GM10248 (cell line): ENCODE measurements around the gene EHMT2.

Experiments
- CTCF ChIA-PET: fragments of 300-600 bp; sonication (Branson Sonifier 250); formaldehyde crosslinking; extraction: SDS; loops from one replicate; lab custom pipeline; 2021; ENCODE audit warnings: antibody characterized with exemption; lab: Yijun Ruan, JAX
- POLR2A ChIA-PET: fragments of 350-650 bp; sonication (Branson Sonifier 250); formaldehyde crosslinking; extraction: SDS; loops from one replicate; lab custom pipeline; 2020; ENCODE audit warnings: antibody characterized with exemption; lab: Yijun Ruan, JAX
- DNase-seq: peaks from one replicate; pipeline ENCODE4 v3.0.0; 2012; ENCODE audit errors: extremely low spot score
- TF ChIP-seq, protein P1 (sequence below): IDR thresholded peaks from 2 replicates; pipeline ENCODE4 v1.5.1; 2012; ENCODE audit warnings: mild to moderate bottlenecking, low read depth; ENCODE audit errors: extremely low read depth, missing control alignments, control extremely low read depth

The EHMT2 gene

DNA sequence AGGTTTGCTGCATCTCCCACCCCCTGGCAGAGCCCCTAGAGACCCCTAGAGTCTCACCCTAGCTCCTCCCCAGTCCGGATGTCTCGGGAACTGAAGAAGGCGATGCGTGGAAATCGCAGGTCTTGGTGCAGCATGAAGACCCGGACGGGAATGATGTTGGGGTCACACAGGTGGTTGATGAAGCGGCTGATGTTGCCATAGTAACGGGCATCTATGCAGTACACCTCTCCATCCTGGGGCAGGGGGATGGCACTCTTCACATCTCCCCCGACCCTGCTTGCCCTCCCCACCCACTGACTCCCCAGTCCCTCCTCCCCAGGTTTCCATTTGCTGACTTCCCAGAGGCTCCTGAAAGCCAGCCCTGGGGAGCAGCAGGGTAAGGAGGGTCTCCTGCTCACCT lies 16.9 kb downstream of the EHMT2 start:
- POLR2A ChIA-PET, result no interaction called here
- TF ChIP-seq, protein P1, sequence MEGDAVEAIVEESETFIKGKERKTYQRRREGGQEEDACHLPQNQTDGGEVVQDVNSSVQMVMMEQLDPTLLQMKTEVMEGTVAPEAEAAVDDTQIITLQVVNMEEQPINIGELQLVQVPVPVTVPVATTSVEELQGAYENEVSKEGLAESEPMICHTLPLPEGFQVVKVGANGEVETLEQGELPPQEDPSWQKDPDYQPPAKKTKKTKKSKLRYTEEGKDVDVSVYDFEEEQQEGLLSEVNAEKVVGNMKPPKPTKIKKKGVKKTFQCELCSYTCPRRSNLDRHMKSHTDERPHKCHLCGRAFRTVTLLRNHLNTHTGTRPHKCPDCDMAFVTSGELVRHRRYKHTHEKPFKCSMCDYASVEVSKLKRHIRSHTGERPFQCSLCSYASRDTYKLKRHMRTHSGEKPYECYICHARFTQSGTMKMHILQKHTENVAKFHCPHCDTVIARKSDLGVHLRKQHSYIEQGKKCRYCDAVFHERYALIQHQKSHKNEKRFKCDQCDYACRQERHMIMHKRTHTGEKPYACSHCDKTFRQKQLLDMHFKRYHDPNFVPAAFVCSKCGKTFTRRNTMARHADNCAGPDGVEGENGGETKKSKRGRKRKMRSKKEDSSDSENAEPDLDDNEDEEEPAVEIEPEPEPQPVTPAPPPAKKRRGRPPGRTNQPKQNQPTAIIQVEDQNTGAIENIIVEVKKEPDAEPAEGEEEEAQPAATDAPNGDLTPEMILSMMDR, result no peak
- CTCF ChIA-PET, result interaction anchor here (0.6 to 1.5 kb wide), 5 partner anchors 11 to 111 kb away, joined by 3 to 4 read pairs (median 3); no protein-coding TSS in a partner anchor
- no peak for DNase-seq

DNA sequence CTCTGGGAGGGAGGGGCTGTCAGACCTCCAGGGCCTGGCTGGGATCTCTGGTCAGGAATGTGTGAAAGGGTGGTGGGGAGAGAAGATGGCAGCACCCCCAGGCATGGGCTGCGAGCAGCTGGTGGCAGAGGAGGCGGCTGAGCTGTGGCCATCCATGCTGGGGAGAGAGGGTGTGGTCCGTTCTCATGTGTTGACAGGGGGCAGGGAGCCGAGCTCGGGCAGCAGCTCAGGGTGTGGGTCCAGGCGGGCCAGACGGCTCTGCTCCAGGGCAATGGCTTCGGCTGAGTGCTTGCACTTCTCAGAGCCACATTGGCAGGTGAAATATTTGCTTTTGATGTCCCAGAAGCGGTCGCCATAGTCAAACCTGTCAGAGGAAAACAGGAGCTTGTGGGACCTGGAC lies 17.6 kb downstream of the EHMT2 start:
- DNase-seq, result no peak
- CTCF ChIA-PET, result interaction anchor here (0.6 to 1.5 kb wide), 5 partner anchors 12 to 110 kb away, joined by 3 to 4 read pairs (median 3); no protein-coding TSS in a partner anchor
- POLR2A ChIA-PET, result no interaction called here
- TF ChIP-seq, protein P1, result no peak

DNA sequence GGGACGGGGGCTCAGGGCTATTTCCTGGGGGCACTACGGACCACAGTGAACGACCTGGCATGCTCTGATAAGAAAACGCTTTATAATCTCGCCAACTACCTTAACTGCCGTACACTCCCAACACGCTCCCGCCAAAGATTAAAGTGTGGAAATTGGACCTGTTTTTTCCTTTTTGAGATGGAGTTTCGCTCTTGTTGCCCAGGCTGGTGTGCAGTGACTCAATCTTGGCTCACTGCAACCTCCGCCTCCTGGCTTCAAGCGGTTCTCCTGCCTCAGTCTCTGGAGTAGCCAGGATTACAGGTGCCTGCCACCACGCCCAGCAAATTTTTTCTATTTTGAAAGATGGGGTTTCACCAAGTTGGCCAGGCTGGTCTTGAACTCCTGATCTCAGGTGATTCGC lies 18.4 kb downstream of the EHMT2 start:
- ChIA-PET POLR2A (no interaction called here), CTCF (interaction anchor here (1.4 kb wide), 2 partner anchors 13 to 109 kb away, joined by 3 read pairs; no protein-coding TSS in a partner anchor)
- no peak for DNase-seq
- TF ChIP-seq, protein P1, result no peak

DNA sequence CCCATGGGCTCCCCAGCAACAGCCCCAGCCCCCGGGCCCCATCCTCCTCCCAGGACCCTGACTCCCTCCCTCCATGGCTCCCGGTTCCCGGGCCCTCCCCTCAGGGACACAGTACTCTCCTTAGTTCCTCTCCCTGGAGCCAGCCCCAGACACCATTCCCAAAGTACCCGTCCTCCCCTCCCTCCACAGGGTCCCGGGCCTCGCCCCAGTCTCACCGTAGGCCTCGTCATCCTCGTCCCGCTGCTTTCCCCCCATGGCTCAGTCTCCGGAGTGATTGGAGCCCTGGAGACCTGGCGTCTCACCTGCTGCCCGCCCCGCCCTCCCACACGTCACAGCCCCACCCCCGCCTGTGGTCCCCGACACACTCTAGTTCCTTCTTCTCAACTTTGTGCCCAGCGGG lies 18.8 kb downstream of the EHMT2 start, which contains the start of gene SLC44A4:
TSS of gene SLC44A4 (minus strand) at position 272 of the 400 bp plus-strand sequence. CDS start at position 255, 17 bp downstream.
- DNase-seq, result no peak
- ChIA-PET CTCF (no interaction called here), POLR2A (no interaction called here)
- TF ChIP-seq, protein P1, result no peak

DNA sequence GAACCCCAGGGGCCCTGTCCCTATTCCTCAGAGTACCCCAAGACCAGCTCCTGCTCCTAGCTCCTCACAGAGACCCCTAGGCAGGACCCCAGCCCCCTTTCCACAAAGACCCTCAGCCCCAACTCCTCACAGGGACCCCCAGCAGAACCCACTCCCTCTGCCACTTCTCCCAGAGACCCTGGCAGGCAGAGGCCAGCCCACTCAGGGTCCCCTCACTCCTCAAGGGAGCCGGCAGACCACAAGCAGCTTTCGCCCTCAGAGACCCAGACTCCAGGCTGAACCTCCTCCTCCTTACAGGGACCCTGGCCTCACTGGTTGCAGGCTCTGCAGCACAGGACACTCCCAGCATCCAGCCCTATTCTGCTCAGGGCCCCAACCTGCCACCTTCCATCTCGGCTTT lies 19.3 kb downstream of the EHMT2 start:
- DNase-seq, result no peak
- POLR2A ChIA-PET, result no interaction called here
- TF ChIP-seq, protein P1, result no peak
- CTCF ChIA-PET, result interaction anchor here (1.6 kb wide), 1 partner anchor 74 kb away, joined by 4 read pairs; no protein-coding TSS in a partner anchor

DNA sequence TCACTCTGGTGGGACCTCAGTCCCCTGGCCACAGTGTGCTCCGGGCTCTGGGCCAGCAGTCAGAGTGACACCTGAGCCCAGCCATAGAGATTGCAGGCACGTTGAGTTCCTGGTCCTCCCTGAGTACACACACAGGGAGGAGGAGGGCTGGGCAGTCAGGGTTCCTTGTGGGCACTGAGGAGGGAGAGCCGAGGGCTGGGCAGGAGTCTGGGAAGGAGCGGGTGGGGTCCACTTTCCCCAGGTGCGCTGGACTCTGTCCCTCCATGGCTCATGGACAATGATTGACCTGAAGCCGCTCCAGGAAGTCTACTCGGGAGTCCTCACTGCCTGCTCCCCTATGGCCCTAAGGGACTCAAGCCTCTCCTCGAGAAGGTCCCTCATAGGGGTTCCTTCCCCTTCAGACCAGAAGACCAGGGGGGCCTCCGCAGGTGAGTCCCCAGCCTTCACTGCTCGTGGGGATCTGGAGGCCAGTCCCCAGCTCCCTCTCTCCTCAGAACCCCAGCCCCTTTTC lies 19.8 kb downstream of the EHMT2 start:
- CTCF ChIA-PET, result interaction anchor here (1.6 kb wide), 1 partner anchor 75 kb away, joined by 4 read pairs; no protein-coding TSS in a partner anchor
- POLR2A ChIA-PET, result no interaction called here
- DNase-seq, result no peak
- TF ChIP-seq, protein P1, result no peak
